Left renal pelvis (tissue), 4 donors: ENCODE data around the gene HTR2C. TPM values are rescaled to one million over a fixed set of nuclear protein-coding genes. Genes with fewer than 3 reads are reported as not detected.
"Not testable (repeated sequence)": the region's sequence is repeated elsewhere in the genome, so short reads cannot be mapped to it uniquely, and the experiment has no call there.

Source experiments
- DNase-seq, 4 donors: peaks; one replicate each; pipeline ENCODE4 v3.0.0-alpha.2; 2013; ENCODE audit warnings: low read depth in 4 of 4, low spot score in 3 of 4
- polyA plus RNA-seq, 4 donors: library from polyadenylated mRNA; unstranded; fragments of 120-200 nt; gene quantifications; one replicate each; pipeline ENCODE4 v1.2.1, GENCODE V29; 2013; ENCODE audit not compliant: insufficient read length in 4 of 4

Gene HTR2C
- polyA plus RNA-seq, 4 donors = 0.05 to 1.2 (median 0.45) TPM

- not testable (repeated sequence) for DNase-seq
Observed at GRCh38 chrX:114937090-114937489, 353.2 kb downstream of the HTR2C start.

GRCh38 chrX:114952696-114953095 lies 368.8 kb downstream of the HTR2C start:
- DNase-seq = no peak
